ENCODE results near the gene PRRG2.

The PRRG2 gene

DNA sequence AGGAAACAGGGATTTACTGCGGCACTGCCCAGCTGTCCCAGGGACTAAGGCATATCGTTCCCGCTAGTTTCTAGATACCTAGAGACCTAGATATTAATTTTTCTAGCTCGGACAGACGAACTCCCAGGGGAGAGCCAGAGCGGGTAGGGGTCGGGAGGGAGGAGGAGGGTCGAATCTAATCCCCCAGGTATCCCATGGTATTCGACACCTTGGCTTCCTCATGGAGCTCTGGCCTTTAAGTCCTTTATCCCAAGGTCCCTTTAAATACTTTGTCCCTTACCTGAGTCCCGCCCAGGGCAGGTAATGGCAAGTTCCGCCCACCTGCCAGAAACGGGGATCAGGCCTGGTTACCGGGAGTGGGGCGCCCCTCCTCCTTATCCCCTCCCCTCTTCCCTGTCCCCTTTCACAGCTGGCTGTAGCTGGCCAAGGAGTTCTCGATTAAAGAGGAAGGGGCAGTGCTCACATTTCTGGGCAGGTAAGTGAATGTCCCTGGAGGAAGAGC lies at the start of gene PRRG2:
Gene PRRG2, plus strand, starts transcription at position 310 of the 502 bp plus-strand sequence. CDS start 1,904 bp downstream, outside the sequence.
- DNase-seq, result no peak

DNA sequence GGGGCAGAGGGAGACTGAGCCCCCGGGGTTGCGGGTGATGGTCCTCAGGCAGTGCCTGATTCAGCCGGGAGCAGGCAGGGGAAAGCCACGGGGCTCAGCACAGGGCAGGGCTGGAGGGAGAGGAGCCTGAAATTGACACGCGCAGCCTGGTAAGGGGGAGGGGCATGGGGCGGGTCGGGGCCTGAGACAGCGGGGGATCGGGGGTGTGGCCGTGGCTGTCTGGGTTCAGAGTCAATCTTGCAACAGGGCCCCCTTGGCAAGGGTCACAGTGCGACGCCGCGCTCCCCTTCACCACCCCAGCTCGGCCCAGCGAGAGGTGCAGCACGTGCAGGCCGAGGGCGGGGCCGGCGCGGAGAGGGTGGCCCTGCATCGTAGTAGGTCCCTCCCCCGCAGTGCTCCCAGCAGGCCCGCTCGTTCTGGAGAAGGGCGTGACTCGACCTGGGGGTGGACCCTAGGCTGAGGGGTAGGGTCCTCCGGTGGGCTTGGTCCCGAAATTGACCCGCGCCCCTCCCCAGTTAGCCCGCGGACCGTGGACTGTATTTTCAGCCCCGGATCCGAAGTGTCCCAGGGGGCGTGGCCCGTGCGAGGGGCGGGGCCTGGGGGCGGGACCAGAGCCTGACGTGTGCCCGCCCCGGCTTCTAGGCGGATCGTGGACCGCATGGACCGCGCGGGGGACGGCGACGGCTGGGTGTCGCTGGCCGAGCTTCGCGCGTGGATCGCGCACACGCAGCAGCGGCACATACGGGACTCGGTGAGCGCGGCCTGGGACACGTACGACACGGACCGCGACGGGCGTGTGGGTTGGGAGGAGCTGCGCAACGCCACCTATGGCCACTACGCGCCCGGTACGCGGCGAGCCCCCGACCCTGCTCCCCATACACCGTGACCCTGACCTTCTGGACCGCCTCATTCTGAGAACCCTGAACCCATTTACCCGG lies 47.3 kb upstream of the PRRG2 start:
- DNase-seq, result peak; percentile 58

DNA sequence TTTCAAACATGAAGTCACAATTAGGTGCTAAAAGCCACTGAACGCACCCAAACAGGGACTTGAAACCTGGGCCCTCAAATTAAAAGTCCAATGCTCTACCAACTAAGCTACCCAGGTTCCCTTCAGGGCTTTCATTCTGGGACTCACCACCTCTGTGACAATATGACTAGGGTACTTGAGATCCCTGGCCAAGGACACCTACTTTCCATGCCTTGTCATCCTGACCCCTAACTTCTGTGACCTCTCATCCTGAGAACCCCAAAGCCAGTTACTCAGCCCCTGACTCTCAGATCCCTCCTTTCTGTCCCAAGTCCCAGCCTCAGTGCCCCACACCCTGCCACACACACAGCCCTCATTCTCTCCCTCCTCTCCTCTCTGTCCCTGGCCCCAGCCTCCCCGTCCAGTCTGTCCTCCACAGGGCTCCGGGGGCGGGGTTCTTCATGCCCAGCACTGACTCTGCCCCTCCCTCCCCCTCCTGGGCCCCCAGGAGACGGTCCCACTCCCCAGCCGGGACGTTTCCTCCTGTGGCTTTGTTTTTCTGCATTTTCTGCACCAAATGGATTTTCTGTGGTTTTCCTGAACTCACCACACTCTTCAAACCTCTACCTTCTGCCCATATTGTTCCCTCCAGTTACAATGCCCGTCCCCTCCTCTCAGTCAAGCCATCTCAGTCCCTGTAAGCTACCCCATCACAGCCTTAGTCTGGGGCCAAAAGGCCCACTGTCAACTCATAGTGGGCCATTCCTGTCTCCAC lies 46.3 kb upstream of the PRRG2 start:
- DNase-seq, result no peak

DNA sequence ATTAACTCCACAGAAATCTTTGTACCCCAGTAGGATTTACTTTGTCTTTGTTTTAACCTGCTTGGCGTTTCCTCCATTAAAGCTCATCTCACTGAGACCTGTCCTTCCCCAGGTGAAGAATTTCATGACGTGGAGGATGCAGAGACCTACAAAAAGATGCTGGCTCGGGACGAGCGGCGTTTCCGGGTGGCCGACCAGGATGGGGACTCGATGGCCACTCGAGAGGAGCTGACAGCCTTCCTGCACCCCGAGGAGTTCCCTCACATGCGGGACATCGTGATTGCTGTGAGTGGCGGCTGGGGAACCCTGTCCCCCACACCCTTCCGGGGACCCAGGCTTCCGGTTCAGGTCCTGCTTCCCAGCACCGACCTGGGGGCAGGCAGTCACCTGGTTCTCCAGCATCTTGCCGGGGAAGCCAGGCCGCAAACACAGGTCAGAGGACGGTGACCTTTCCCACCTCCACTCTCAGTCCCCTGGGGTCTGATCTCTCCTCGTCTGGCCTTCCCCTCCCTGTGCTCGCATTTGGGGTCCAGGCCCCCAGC lies 44.1 kb upstream of the PRRG2 start:
- DNase-seq, result no peak

DNA sequence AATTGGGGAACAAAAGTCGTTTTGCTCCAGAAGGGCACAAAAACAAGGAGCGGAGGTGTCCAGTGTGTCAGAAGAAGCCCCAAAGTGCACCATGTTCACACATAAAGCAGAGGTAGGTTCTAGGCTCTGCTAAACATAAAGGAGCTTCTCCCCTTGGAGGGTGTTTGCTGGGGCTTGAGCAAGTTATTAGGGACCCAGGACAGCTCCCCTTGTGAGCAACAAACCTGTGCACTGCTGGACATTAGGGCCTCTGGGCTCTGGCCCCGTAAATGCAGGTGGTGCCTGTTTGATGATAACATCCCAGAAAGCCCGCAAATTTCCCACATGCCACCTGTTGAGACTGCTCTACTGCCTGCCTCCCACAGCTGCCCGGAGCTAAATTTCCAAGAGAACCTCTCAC lies 42.5 kb upstream of the PRRG2 start:
- DNase-seq, result no peak

DNA sequence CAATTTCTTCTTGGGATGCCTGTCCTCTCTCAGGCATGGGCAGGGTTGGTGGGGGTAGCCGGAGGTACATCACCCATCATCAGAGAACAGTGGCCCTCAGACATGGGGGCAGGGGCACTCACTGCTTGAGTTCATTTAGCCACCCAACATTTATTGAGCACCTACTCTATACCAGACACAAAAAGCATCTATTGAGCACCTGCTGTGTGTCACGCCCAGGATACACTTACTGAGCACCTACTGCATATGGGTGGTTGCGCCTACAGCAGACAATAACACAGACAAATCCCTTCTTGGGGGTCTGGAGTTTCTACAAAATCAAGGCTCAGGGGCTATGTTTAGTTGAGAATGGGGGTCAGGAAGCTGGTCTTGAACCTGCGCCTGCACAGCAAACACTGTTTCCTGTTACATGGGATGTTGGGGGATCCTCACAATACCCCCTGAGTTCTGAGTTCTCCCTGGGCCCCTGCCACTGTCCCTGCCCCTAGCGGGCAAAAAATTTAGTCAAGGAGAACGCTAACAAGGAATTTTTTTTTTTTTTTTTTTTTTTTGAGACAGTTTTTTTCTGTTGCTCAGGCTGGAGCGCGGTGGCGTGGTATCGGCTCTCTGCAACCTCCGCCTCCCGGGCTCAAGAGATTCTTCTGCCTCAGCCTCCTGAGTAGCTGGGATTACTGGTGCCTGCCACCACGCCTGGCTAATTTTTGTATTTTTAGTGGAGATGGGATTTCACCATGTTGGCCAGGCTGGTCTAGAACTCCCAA lies 41.7 kb upstream of the PRRG2 start:
- DNase-seq, result no peak

DNA sequence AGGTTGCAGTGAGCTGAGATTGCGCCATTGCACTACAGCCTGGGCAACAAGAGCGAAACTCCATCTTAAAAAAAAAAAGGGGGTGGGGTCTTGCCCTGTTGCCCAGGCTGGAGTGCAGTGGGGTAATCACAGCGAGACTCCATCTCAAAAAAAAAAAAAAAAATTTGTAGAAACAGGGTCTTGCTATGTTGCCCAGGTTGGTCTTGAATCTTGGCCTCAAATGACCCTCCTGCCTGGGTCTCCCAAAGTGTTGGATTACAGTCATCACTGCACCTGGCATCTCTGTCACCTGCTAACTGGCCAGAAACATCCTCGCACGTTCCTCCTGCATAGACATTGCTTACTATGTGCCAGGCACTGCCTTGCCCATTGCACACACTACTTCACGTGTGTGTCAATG lies 39.2 kb upstream of the PRRG2 start:
- no peak for DNase-seq

DNA sequence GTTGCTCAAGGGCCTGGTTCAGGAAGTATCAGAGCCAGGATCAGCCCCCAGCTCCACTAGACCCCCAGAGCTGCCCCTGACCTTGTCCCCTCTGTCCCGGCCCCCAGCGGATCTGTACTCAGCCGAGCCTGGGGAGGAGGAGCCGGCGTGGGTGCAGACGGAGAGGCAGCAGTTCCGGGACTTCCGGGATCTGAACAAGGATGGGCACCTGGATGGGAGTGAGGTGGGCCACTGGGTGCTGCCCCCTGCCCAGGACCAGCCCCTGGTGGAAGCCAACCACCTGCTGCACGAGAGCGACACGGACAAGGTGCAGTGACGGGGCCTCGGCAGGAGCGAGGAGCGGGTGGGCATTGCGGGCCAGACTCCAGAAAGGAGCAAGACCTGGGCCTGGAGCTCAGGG lies 38.7 kb upstream of the PRRG2 start:
- no peak for DNase-seq

DNA sequence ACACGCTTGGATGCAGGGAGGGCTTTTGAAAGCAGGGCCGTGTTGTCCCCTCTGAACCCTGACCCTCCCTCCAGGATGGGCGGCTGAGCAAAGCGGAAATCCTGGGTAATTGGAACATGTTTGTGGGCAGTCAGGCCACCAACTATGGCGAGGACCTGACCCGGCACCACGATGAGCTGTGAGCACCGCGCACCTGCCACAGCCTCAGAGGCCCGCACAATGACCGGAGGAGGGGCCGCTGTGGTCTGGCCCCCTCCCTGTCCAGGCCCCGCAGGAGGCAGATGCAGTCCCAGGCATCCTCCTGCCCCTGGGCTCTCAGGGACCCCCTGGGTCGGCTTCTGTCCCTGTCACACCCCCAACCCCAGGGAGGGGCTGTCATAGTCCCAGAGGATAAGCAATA lies 38.1 kb upstream of the PRRG2 start:
- DNase-seq, result no peak

DNA sequence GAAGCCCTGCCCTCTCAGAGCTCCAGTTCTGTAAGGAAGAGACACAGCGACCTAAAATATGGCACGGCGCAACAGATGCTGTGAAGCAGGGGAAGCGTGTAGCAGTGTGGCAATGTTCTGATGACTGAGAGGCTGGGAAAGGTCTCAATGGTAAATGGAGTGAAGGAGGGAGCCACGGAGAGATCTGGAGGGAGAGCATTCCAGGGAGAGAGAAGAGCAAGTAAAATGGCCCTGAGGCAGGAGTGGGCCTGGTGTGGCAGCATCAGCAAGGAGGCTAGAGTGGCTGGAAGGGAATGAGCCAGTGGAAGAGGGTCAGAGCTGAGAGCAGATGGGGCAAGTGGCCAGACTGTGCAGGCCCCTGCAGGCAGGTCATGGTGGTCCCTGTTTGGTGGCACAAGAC lies 37.0 kb upstream of the PRRG2 start:
- no peak for DNase-seq

DNA sequence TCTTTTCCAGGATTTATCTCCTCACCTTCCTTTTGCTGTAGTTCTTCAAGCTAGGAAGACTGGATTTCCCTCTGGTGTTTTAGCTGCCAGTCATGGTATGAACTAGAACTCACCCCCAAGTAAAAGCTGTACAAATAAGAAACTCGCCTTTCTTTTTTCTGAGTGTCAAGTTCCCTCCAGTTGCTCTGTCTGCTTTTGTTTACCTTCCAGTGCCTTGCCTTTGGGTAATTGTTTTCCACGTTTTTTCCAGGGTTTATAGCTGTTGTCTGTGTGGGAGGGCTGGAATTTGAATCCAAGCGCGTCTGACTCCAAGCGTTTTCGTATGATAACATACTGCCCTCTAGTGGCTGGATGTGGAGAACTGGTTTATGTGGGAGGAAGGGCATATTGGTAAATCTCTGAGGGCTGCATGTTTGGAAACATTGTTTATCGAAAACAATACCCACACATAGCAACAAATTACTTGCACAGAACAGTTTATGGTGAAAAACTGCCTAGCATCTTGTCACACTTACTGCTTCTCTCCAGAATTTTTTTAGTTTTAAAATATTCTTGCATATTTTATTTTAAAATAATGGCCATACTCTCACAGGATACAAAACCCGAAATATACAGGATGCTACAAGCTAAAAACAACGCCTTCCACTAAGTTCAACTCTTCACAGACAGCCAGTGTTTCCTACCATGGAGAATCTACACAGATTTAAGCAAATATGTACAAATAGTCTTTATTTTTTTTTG lies 34.1 kb upstream of the PRRG2 start:
- peak; percentile 47 for DNase-seq

DNA sequence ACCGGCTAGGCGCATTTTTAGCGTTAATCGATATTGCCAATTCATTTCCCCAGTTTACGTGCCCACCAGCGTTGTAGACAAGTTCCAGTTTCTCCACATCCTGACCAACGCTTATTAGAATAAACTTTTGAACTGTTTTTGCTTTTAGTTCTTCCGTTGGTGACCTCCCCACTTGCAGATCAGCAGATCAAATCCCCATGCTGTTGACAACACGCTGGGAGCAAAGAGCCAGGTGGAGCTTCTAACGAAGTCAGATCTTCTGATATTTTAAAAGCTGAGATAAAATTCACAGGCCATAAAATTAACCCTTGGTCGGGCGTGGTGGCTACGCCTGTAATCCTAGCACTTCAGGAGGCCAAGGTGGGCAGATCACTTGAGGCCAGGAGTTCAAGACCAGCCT lies 32.1 kb upstream of the PRRG2 start:
- DNase-seq, result no peak

DNA sequence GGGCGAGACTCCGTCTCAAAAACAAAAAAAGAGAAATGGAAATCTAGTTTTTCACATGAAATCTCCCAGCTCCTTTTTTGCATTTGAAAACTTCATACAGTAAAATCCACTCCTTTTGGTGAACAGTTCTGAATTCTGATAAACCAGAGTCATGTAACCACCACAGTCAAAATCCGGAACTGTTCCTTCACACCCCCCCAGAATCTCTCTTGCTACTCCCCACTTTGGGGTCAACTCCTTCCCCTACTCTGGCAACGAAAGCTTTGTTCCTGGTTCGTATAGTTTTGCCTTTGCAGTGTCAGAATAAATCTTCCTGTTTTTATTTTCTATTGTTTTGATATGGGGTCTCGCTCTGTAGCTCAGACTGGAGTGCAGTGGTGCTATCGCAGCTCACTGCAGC lies 29.6 kb upstream of the PRRG2 start:
- no peak for DNase-seq

DNA sequence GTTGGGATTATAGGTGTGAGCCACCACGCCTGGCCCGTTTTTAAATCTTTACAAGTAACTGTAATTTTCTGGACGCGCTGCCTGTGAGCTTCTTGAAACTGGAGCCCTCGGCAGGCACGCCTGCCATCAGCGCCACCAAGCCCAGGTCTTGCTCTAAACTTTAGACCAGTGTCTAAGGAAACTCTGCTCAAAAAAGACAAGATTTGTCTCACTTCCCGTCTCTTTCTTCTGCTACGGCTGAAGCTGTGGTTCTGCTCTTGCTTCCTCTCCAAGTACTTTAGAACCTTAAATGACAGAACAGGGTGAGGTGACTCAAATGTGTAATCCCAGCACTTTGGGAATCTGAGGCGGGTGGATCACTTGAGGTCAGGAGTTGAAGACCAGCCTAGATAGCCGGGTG lies 28.4 kb upstream of the PRRG2 start:
- DNase-seq, result no peak

DNA sequence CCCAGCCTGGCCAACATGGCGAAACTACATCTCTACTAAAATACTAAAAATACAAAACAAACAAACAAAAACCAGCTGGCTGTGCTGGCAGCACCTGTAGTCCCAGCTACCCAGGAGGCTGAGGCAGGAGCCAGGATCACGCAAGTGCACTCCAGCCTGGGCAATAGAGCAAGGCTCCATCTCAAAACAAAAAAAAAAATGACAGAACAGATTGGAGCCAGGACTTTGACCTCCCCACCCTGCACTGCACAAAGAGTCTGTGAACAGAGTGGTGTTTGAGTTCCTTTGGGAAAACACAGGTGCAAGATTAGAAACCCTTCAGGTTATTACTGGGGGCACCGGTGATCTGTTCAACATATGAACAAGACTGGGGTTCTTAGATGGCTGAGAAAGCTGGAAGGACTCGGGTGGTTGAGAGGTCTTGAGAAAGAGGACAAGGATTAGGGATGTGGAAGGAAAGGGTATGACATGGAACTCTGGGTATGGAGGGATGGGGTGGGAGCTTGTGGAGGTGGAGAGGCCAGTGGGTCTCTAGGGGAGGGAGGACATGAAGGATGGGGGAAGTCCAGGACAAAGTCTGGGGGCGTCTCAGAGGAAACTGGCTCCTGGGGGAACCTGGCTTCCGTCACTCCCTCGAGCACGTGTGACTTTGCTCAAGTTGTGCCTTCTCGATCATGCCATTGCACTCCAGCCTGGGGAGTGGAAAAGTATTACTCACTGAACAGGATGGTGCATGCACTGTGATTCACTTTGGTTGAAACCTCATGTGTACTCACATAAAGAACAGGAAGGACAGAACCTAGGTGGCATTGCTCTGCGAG lies 27.5 kb upstream of the PRRG2 start:
- DNase-seq, result no peak

DNA sequence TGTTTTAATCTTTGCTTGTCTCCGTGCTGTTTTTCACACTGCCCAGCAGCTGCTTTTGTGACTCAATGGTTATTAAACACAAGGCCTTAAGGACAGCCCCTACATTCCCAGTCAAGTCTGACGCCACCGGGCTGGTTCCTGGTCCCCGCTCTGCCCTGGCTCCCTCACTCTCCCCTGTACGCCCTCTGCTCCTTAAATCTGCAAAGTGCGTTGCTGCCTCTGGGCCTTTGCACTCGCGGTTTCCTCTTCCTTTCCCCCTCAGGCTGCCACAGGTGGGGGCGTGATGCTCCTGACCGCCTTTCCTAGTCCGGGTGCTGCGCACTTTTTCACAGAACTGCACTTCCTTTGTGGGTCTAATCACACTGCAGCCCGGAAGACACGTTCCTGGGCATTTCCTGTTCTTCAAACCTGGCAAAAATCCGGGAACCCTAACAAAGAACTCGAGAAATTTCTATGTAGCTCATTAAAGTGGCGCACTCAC lies 26.4 kb upstream of the PRRG2 start:
- no peak for DNase-seq

DNA sequence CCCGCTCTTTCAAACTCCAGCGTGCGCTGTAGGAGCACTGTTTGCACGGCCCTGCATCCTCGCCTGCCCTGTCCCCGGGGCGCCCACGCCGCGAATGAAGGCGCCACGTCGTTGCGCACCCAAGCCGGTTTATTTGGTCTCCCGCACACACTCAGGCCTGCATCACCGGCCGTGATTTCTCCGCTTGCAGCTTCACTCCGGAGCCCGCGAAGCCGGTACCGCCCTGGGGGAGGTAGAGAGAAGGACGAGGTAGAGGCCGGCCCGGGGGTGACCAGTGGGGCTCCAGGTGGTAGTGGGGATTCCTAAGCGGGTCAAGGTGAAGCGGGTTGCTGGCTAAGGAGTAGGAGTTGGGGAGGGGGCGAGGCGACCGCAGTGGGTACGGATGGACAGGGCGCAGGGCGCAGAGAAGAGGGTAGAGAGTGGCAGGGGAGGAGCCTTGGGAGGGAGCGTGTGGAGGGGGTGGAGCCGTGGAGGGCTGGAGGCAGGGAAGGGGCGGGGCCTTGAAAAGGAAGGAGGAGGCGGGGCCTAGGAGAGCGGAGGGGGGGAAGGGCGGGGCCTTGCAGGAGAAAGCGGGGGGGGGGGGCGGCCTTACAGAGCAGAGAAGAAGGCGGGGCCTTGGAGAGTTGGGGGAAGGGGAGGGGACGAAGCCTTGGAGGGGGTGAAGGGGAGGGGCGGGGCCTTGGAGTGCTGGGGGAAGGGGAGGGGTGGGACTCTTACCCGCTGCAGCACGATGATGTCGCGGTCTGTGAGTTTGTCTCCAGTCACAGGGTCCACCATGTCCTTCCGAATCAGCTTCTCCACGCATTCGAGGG lies 25.3 kb upstream of the PRRG2 start:
- DNase-seq, result no peak

DNA sequence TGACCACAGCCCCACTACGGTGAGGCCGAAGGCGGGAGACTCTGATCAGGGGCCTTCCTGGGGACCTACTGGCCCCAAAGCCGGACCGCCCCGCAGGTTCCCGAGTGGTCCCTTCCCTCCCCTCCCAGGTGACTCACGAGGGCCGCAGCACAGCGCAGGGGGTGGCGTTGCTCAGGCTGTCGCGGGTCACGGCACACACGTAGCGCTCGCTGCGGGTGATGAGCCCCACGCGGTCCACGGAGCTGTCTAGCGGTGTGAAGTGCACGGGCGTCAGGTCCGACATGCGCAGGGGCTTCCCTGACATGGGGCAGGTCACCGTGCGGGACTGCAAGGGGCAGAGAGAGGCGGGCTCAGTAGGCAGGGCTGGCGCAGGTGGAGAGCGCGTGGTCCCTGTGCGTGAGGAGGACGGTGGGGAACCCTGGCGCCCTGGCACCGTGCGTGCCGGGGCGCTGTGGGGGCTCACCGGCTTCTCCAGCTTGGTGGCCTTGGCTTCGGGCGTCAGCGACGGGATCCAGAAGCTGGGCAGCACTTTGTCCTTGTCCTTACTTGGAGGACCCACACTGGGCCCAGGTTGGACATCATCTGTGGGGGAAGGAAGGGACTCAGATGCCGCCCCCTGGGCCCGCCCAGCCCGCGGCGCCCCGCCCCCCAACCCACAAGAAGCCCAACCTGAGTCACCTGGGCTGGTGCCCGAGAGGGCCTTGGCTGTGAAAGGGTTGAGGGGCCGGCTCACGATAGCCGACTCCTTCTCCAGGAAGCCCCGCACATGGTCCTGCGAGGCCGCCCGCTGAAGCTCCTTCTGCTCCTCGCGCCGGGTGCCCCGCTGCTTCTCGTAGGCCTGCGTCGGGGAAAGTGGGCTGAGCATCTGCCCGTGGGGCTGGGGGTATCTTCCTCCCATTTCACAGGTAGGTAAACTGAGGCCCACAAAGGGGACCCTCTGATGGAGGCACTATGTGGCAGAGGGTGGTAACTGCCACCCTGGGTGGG lies 24.4 kb upstream of the PRRG2 start:
- no peak for DNase-seq
